Activated T-cell treated with anti-CD3 and anti-CD28 coated beads, Interleukin-2, amount 50 U/mL, for 72 hours (primary cell): ENCODE measurements around the gene URB2. TPM values are rescaled to one million over a fixed set of nuclear protein-coding genes. Genes with fewer than 3 reads are reported as not detected.
"Not testable (repeated sequence)": the region's sequence is repeated elsewhere in the genome, so short reads cannot be mapped to it uniquely, and the experiment has no call there.

Experiments used
- ATAC-seq, 2 donors: fragments of 150-1000 bp; cut with Tn5 transposase; replicated peaks in 1 of 2; 2 replicates each; pipeline ENCODE4 v1.10.0; 2021; ENCODE audit warnings: moderate library complexity in 2 of 2, mild to moderate bottlenecking in 1 of 2
- DNase-seq, 2 donors: peaks; one replicate each; pipeline ENCODE4 v3.0.0; 2021 to 2022; ENCODE audit warnings: mixed read lengths in 1 of 2
- H3K27ac Mint-ChIP-seq: one replicate; pipeline ENCODE4 v1.8.0; 2022; ENCODE audit warnings: mild to moderate bottlenecking, moderate library complexity, mixed read lengths
- H3K27me3 Mint-ChIP-seq: one replicate; pipeline ENCODE4 v1.8.0; 2022; ENCODE audit warnings: low read depth, mixed read lengths
- H3K36me3 Mint-ChIP-seq, 2 donors: one replicate each; pipeline ENCODE4 v1.8.0; 2022; ENCODE audit warnings: mixed read lengths in 2 of 2, mild to moderate bottlenecking in 1 of 2; ENCODE audit not compliant: insufficient read depth in 2 of 2
- H3K4me1 Mint-ChIP-seq: one replicate; pipeline ENCODE4 v1.8.0; 2022; ENCODE audit warnings: low read depth, mixed read lengths
- H3K4me3 Mint-ChIP-seq, 2 donors: one replicate each; pipeline ENCODE4 v1.8.0; 2022; ENCODE audit warnings: mild to moderate bottlenecking in 2 of 2, mixed read lengths in 2 of 2, moderate library complexity in 2 of 2
- H3K9me3 Mint-ChIP-seq, 2 donors: one replicate each; pipeline ENCODE4 v1.8.0; 2022; ENCODE audit warnings: mixed read lengths in 2 of 2
- total RNA-seq, 2 donors: library from RNA; stranded (reverse); gene quantifications; one replicate each; pipeline ENCODE4 v1.2.3, GENCODE V29; 2022

Gene URB2
- total RNA-seq, 2 donors from 2014 or later: 11.6 to 12.3 TPM

- H3K27ac Mint-ChIP-seq: no peak overlapping the region
- H3K4me1 Mint-ChIP-seq: peaks cover 64% of the 10 kb centered on the region
Observed at GRCh38 chr1:229621663-229622062, 4.4 kb upstream of the URB2 start.

GRCh38 chr1:229622641-229623120, 3.4 kb upstream of the URB2 start:
- peaks cover 74% of the 10 kb centered on the region for H3K4me1 Mint-ChIP-seq
- not testable (repeated sequence) for DNase-seq, H3K27ac Mint-ChIP-seq, H3K27me3 Mint-ChIP-seq, ATAC-seq, H3K9me3 Mint-ChIP-seq, H3K36me3 Mint-ChIP-seq, H3K4me3 Mint-ChIP-seq

More at GRCh38 chr1:229621663-229622062, 4.4 kb upstream of the URB2 start:
- no peaks in the 10 kb centered on the region for H3K27me3 Mint-ChIP-seq
- DNase-seq: no peak
- H3K36me3 Mint-ChIP-seq: peaks cover 1 to 2% of the 10 kb centered on the region in 2 donors
- no peak overlapping the region for H3K4me3 Mint-ChIP-seq
- no peak for ATAC-seq
- no peaks in the 10 kb centered on the region for H3K9me3 Mint-ChIP-seq

- H3K36me3 Mint-ChIP-seq: peaks cover 1 to 2% of the 10 kb centered on the region in 2 donors
- no peak for ATAC-seq
- H3K4me3 Mint-ChIP-seq: no peak overlapping the region
- H3K27ac Mint-ChIP-seq: no peak overlapping the region
- H3K9me3 Mint-ChIP-seq: no peaks in the 10 kb centered on the region
- H3K27me3 Mint-ChIP-seq: no peaks in the 10 kb centered on the region
- peaks cover 76% of the 10 kb centered on the region for H3K4me1 Mint-ChIP-seq
- no peak for DNase-seq
Observed at GRCh38 chr1:229623225-229623624, 2.8 kb upstream of the URB2 start.

GRCh38 chr1:229623838-229624237, 2.2 kb upstream of the URB2 start:
- H3K4me3 Mint-ChIP-seq: peak overlapping the region; percentile 62 to 91
- DNase-seq (no peak), ATAC-seq (no peak)
- peaks cover 1 to 2% of the 10 kb centered on the region in 2 donors for H3K36me3 Mint-ChIP-seq
- H3K4me1 Mint-ChIP-seq: peaks cover 77% of the 10 kb centered on the region
- peak overlapping the region; percentile 51 for H3K27ac Mint-ChIP-seq
- no peaks in the 10 kb centered on the region for H3K27me3 Mint-ChIP-seq
- no peaks in the 10 kb centered on the region for H3K9me3 Mint-ChIP-seq

GRCh38 chr1:229624521-229625070, 1.5 kb upstream of the URB2 start:
- DNase-seq (no peak), ATAC-seq (no peak)
- Mint-ChIP-seq H3K4me1 (peaks cover 75% of the 10 kb centered on the region), H3K27ac (peak overlapping the region; percentile 90), H3K4me3 (peak overlapping the region; percentile 91 to 93), H3K27me3 (no peaks in the 10 kb centered on the region), H3K36me3 (peaks cover 1 to 2% of the 10 kb centered on the region in 2 donors), H3K9me3 (no peaks in the 10 kb centered on the region)

- Mint-ChIP-seq H3K27me3 (no peaks in the 10 kb centered on the region), H3K9me3 (no peaks in the 10 kb centered on the region), H3K4me3 (peak overlapping the region; percentile 91 to 93), H3K27ac (peak overlapping the region; percentile 90), H3K36me3 (peaks cover 4 to 6% of the 10 kb centered on the region in 2 donors), H3K4me1 (peaks cover 75% of the 10 kb centered on the region)
- ATAC-seq (peak; percentile 42 to 49), DNase-seq (peak; percentile 49 to 63)
Observed at GRCh38 chr1:229625071-229625914, 754 bp upstream of the URB2 start.

- Mint-ChIP-seq H3K4me1 (peaks cover 68% of the 10 kb centered on the region), H3K27me3 (no peaks in the 10 kb centered on the region)
Observed at GRCh38 chr1:229627003-229627402, 956 bp downstream of the URB2 start.

GRCh38 chr1:229629261-229629660, 3.2 kb downstream of the URB2 start:
- no peak for DNase-seq
- no peaks in the 10 kb centered on the region for H3K27me3 Mint-ChIP-seq
- peaks cover 53% of the 10 kb centered on the region for H3K4me1 Mint-ChIP-seq
- no peaks in the 10 kb centered on the region for H3K9me3 Mint-ChIP-seq
- H3K4me3 Mint-ChIP-seq: no peak overlapping the region
- ATAC-seq: no peak
- no peak overlapping the region for H3K27ac Mint-ChIP-seq
- peaks cover 7 to 12% of the 10 kb centered on the region in 2 donors for H3K36me3 Mint-ChIP-seq

More at GRCh38 chr1:229627003-229627402, 956 bp downstream of the URB2 start:
- ATAC-seq: no peak
- Mint-ChIP-seq H3K36me3 (peaks cover 7 to 9% of the 10 kb centered on the region in 2 donors), H3K4me3 (peak overlapping the region; percentile 99), H3K27ac (peak overlapping the region; percentile 98), H3K9me3 (no peaks in the 10 kb centered on the region)
- no peak for DNase-seq

GRCh38 chr1:229631148-229631547, 5.1 kb downstream of the URB2 start:
- no peak for ATAC-seq
- H3K27ac Mint-ChIP-seq: no peak overlapping the region
- no peaks in the 10 kb centered on the region for H3K9me3 Mint-ChIP-seq
- peak overlapping the region in 1 of 2 donors; percentile 40 for H3K4me3 Mint-ChIP-seq
- peaks cover 44% of the 10 kb centered on the region for H3K4me1 Mint-ChIP-seq
- peaks cover 9 to 22% of the 10 kb centered on the region in 2 donors for H3K36me3 Mint-ChIP-seq
- H3K27me3 Mint-ChIP-seq: no peaks in the 10 kb centered on the region
- DNase-seq: no peak

- H3K36me3 Mint-ChIP-seq: peaks cover 8 to 20% of the 10 kb centered on the region in 2 donors
- H3K27me3 Mint-ChIP-seq: no peaks in the 10 kb centered on the region
Observed at GRCh38 chr1:229631966-229632365, 5.9 kb downstream of the URB2 start.

GRCh38 chr1:229636042-229636441, 10.0 kb downstream of the URB2 start:
- H3K36me3 Mint-ChIP-seq: peaks cover 8 to 23% of the 10 kb centered on the region in 2 donors
- no peak for ATAC-seq
- DNase-seq: no peak
- no peaks in the 10 kb centered on the region for H3K27me3 Mint-ChIP-seq
- H3K4me1 Mint-ChIP-seq: peaks cover 14% of the 10 kb centered on the region
- H3K9me3 Mint-ChIP-seq: no peaks in the 10 kb centered on the region
- no peak overlapping the region for H3K27ac Mint-ChIP-seq
- no peak overlapping the region for H3K4me3 Mint-ChIP-seq

More at GRCh38 chr1:229631966-229632365, 5.9 kb downstream of the URB2 start:
- no peak overlapping the region for H3K4me3 Mint-ChIP-seq
- no peak for ATAC-seq
- no peak for DNase-seq
- H3K27ac Mint-ChIP-seq: no peak overlapping the region
- peaks cover 40% of the 10 kb centered on the region for H3K4me1 Mint-ChIP-seq
- no peaks in the 10 kb centered on the region for H3K9me3 Mint-ChIP-seq

- ATAC-seq (no peak), DNase-seq (no peak)
- Mint-ChIP-seq H3K4me1 (no peaks in the 10 kb centered on the region), H3K36me3 (peaks cover 5 to 21% of the 10 kb centered on the region in 2 donors), H3K27me3 (no peaks in the 10 kb centered on the region), H3K9me3 (no peaks in the 10 kb centered on the region), H3K27ac (no peak overlapping the region), H3K4me3 (no peak overlapping the region)
Observed at GRCh38 chr1:229637746-229638145, 11.7 kb downstream of the URB2 start.

- no peak overlapping the region for H3K4me3 Mint-ChIP-seq
- no peaks in the 10 kb centered on the region for H3K4me1 Mint-ChIP-seq
- no peak overlapping the region for H3K27ac Mint-ChIP-seq
- H3K9me3 Mint-ChIP-seq: no peaks in the 10 kb centered on the region
- ATAC-seq (no peak), DNase-seq (no peak)
- peaks cover 4 to 20% of the 10 kb centered on the region in 2 donors for H3K36me3 Mint-ChIP-seq
- H3K27me3 Mint-ChIP-seq: no peaks in the 10 kb centered on the region
Observed at GRCh38 chr1:229640455-229640854, 14.4 kb downstream of the URB2 start.
